Adipose tissue (tissue), 3 donors: ENCODE data around the gene IP6K2. TPM values are rescaled to one million over a fixed set of nuclear protein-coding genes. Genes with fewer than 3 reads are reported as not detected.

Experiments
- H3K27ac ChIP-seq: one replicate; pipeline ENCODE4 v1.5.1; 2013; ENCODE audit warnings: low read depth, low read length
- WGBS, 3 donors: extraction: QIAGEN DNeasy Blood & Tissue Kit; methylation state at CpG; one replicate each; pipeline ENCODE4 v1.1.7; 2013; 5-methylcytosine and 5-hydroxymethylcytosine counted together
- polyA plus RNA-seq, 3 donors: library from polyadenylated mRNA; stranded (reverse); fragments of 200-250 nt; gene quantifications; one replicate each; pipeline ENCODE4 v1.2.3, GENCODE V29; 2013
- donor health status: healthy with polysubstance abuse.
- donor health status: Bipolar disorder and iron deficiency.
- donor health status: healthy.

Gene IP6K2
- polyA plus RNA-seq, 3 donors: 46.7 to 64.0 (median 49.6) TPM

DNA sequence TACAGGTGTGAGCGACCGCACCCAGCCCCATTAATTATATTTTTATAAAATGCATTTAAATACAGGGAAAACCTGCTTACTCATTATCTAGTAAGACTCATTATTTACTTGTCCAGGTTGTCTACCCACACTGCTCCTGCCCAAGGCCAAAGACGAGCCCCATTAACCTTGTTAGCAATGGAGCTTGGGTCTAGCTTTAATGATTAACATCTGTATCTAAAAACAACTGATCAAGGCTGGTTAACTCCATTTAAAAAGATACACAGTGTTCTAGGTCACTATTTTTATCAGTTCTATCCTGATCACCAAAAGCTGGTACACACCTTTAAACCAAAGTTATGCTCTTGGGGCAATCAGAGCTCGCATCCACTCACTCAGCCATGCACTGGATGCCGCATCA is 20.9 kb downstream of the IP6K2 start:
- H3K27ac ChIP-seq: no peak overlapping the region

DNA sequence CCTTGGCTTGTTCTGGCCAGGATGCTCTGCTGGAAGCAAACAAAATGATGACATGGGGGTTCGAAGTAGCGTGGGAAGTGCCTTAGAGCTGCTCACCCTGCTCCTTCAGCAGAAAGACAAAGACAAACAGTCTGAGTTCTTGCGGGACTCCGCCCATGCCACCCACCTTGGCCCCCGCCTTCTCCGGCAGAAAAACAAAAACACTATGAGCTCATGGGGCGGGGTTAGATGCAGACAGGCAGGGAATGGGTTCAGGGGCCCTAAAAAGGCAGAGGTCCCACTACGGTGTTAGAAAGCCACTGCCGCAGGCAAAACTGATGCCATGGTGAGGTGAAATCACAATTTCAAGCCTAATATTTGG is 21.6 kb downstream of the IP6K2 start:
- WGBS, 3 donors: 56 to 75% (median 58%) methylated on average over 9 of the region's 9 CpGs
- H3K27ac ChIP-seq: no peak overlapping the region

More for the DNA sequence above, 20.9 kb downstream of the IP6K2 start:
- WGBS, 3 donors: 67 to 98% (median 96%) methylated on average over 5 of the region's 5 CpGs

DNA sequence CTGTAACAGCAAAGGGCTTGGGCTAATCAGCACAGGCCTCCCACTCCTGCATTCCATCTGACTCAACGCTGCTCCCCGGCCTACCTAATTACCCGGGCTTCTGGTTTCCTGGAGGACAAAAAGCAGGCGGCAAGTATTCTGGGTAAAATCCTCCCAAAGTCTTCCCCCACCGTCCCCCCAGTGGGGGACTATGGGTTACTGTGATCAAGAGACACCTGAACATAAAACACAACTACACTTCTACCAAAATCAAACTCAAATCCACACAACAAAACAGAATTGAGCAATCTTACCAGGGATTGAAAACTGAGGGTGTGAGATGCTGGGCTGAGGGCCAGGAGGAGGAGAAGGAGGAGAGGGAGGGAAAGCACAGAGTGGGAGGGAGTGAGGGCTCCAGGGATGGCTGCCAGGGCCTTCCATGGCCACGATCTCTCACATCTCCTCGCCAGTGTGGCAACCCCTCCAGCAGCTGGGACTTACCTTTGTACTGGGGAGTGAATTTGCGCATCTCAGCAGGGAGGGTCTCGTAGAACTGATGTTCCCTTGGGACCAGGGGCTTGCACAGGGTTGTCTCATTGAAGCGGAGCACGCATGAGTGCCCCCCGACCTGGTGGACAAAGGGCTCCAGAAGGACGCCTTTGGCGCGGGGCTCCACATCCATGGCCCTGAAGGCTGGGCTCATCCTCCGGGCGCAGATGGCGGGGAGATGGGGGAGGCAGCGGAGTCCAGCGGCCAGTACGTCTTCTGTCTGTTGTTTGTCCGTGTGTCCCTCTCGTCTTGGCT is 22.2 kb downstream of the IP6K2 start:
- H3K27ac ChIP-seq: no peak overlapping the region
- 59 to 67% (median 66%) methylated on average over 23 of the region's 23 CpGs for WGBS, 3 donors

DNA sequence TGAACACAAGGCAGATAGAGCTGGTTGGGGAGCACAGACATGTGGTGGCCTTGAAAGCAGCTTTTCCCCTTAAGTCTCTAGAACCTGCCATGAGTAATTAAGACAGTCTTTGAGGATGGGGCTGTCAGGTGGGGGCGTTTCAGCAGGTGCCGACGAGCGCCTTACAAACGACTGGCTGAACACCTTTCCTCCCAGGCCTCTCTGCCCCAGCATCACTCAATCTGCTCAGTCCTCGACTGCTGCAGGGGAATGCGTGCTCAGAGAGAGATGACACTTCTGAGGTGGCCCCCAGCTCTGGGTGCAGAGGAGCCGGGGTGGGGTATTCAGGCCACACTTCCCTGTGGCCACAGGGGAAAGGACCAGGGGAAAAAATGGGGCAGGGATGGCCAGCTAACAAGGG is 23.2 kb downstream of the IP6K2 start:
- no peak overlapping the region for H3K27ac ChIP-seq
- WGBS, 3 donors: 75 to 85% (median 78%) methylated on average over 8 of the region's 8 CpGs

DNA sequence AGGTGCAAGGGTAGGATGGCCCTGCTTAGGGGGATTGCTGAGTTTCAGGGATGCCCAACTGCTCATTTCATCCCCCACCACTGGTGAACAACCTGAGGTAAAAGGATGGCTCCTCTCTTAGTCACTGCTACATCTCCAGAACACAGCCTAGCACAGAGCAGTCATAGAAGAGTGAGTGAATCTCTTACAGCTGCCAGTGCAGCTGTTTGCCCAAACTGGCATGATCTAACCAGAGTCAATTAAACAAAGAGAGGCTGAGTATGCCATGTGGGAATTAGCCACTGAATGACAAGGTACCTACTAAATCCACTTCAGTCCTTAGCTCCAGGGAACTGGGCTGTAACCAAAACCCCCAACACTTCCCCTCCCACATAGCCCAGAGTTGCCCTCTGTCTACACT is 24.5 kb downstream of the IP6K2 start:
- no peak overlapping the region for H3K27ac ChIP-seq

DNA sequence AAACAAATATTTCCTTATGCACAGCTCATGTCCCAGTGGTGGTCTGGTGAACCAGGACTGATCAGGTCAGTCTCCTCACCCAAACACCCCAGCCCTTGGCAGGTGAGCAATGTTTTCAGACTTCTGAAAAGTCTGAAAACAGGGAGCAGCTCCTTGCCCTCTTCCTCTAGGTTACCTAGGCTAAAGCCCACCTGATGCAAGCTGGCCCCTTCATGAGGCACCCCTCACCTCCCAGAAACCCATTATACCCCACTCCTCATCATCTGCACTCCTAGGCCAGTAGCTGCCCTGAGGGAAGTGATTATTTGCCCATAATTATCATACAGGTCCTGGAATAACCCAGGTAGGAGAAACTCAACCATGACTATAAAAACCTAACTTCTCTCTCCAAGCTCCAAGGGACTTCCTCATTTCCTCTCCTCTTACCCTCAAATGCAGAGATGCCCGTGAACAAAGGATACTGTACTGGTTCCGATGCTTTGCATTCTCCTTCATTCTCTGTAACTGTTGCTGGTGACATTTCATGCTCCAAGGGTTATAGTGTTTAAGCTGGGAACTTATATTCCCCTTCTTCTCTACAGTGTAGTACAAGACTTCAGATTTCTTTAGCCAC is 26.1 kb downstream of the IP6K2 start:
- 80 to 93% (median 87%) methylated on average over 2 of the region's 2 CpGs for WGBS, 3 donors
- no peak overlapping the region for H3K27ac ChIP-seq

DNA sequence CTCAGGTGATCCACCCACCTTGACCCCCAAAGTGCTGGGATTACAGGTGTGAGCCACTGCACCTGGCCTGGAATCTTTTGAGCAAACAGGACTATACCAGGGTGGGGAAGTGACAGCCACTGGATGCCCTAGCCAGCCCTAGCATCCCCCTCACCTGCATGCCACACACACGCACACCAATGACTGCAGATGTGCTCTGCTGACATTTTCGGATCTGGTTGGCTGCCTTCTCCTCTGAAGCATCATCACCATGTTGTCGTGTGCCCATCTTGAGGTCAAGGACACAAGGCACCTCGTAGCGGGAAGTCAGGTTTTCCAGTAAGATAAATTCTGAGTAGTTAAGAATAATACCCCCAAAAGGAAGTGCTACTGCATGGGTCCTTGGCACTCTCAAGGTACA is 27.6 kb downstream of the IP6K2 start:
- no peak overlapping the region for H3K27ac ChIP-seq
- 65 to 84% (median 72%) methylated on average over 5 of the region's 5 CpGs for WGBS, 3 donors

DNA sequence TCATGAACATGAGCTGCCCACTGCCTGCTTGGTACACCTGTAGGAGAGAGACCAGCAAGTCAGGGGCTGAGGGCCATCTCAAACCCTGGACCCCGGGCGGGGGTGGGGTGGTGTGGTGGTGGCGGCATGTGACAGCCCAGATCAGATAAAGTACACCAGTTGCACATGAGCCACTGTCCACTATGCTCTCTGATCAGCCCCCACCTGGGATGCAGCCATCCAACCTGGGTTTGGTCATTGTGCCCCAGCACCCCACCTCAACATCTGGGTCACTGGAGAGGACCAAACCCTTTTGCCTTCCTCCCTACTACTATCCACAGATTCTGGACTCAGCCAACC is 28.3 kb downstream of the IP6K2 start:
- WGBS, 3 donors: 79 to 93% (median 91%) methylated on average over 3 of the region's 3 CpGs
- no peak overlapping the region for H3K27ac ChIP-seq

DNA sequence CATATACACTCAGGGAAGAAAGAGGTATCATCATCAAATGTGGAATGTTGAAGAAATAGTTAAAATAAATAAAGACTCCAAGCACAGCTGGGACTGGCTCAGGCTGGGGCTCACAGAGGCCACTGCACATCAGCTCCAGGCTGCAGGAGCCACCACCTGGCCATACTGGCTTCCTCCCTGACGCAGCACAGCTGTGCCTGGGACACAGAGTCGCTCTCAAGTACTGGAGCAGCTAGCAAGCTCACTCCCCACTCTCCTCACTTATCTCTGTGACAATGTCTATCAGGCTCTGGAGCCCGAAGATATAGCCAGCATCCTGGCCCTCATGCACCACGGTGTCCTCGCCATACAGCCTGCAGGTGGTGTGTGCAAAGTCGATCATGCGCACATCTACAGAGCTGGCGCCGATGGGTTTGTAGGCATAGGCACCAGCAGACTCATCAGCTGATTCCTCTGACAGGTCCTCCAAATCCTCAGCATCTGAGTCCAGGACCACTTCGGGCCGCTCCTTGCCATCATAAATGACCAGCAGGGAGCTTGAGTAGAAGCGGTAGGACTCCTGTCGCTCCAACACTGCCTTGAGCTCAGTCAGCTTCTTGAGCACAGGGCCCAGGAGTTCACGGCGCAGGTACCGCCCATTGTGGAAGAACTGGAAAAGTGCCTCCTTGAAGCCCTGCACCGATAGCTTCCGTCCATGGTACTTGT is 28.8 kb downstream of the IP6K2 start:
- no peak overlapping the region for H3K27ac ChIP-seq
- 88 to 89% (median 88%) methylated on average over 18 of the region's 18 CpGs for WGBS, 3 donors

DNA sequence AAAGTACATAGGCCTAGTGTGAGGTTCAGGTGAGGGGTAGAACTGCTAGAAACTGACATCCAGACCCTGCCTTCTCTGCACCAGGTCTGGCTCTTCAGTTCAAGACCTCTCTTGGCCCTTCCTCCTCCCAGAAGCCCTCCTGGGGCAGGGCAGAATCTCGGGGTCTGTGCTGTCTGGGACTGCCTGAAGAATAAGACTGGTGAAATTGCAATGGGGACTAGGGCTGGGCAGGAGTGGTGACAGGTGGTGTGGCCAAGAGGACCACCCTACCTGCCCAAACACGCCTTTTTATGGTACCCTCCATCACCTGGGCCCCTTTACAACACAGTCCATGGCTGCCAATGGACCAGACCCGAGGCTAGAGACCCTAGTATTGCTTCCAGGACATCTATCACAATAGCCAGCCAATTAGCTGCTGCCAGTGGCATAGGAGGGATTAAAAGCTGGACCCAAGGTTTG is 29.8 kb downstream of the IP6K2 start:
- H3K27ac ChIP-seq: no peak overlapping the region
- WGBS, 3 donors: 53 to 65% (median 55%) methylated on average over 3 of the region's 3 CpGs

DNA sequence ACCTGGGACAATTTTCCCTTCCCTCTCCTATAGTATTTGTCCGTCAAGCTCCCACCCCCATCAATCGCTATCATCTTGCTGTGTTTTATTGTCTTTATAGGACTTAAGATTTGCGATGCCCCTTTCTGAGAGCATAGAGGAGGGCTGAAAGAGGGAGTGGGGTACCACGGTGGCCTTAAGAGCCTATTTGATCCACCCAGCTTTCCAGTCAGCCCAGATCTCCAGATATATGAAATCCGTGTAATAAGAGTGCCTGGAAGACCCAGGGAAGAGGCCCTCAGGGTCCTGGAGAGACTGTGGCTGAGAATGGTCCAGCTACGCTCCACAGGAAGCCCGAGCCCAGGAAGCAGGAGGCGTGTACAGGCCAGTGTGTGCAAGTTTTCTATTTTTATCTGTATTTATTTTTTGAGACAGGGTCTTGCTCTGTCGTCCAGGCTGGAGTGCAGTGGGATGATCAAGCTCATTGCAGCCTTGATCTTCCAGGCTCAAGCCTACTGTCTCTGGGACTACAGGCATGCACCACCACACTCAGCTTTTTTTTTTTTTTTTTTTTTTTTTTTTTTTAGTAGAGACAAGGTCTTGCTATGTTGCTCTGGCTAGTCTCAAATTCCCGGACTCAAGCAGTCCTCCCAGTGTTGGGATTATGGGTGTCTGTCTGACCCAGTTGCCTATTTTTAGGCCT is 30.3 kb downstream of the IP6K2 start:
- no peak overlapping the region for H3K27ac ChIP-seq
- WGBS, 3 donors: 58 to 59% (median 58%) methylated on average over 10 of the region's 10 CpGs

DNA sequence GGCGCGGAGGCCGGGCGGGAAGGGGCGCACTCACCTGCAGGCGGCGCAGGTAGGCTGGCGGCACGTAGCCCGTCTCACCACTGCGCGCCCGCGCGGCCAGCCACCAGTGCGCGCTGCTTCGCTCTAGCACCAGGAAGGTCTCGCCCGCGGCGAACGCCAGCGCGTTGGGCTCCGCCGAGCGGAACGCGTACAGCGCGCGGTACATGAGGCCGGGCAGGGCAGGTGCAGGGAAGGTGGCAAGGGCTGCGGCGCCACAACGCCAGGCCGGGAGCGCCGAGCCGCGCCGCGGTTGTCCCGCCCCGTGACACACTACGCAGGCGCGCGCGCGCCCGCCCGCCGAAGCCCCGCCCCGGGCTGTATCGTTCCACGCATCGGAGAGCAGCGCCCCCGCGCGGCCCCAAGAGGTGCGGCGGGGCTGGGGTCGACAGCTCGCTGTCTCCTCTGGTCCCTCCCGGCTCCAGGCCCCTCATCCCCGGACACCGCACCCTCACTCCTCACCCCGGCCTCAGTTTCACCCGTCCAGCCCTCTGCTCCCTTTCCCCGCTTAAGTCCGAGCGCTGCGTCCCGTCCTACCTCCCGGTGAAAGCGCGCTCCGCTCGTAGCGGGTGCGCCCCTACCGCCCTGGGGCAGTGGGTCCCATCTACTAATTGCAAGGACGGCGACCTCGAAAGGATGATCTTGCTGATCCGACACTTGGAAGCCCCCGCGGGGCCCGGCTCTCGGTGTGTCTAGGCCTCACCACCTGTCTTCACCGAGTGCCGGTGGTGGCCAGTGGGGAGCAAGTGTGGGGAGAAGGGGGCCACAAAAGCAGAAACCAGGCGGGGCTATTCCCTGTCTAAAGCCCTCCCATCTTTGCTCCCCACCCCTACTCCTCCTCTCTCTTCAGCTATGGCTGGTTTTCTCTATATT is 31.2 kb downstream of the IP6K2 start, which contains the start of gene NCKIPSD:
Gene NCKIPSD, minus strand, starts transcription at position 313 of the 909 bp plus-strand sequence. Its CDS starts 108 bp downstream, at position 205.
- no peak within 1 kb of the TSS for H3K27ac ChIP-seq
- WGBS, 3 donors: 0% methylated on average over 70 to 97 of the region's 97 CpGs

DNA sequence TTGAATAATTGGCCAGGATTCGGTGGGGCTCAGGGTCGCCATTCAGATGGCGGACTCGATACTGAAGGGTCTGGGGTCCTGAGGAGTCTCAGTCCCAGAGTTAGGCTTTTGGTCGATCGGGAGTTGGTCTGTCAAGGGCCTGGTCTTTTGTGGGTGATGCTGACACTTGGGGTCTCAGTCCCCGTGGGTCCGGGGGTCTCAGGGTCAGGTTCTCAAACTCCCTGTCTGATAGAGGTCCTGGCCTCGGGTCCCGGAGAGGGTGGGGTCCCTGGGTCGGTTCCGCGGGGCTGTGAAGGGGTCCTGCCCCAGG is 31.8 kb downstream of the IP6K2 start:
- 8 to 12% (median 11%) methylated on average over 12 to 13 of the region's 13 CpGs for WGBS, 3 donors

DNA sequence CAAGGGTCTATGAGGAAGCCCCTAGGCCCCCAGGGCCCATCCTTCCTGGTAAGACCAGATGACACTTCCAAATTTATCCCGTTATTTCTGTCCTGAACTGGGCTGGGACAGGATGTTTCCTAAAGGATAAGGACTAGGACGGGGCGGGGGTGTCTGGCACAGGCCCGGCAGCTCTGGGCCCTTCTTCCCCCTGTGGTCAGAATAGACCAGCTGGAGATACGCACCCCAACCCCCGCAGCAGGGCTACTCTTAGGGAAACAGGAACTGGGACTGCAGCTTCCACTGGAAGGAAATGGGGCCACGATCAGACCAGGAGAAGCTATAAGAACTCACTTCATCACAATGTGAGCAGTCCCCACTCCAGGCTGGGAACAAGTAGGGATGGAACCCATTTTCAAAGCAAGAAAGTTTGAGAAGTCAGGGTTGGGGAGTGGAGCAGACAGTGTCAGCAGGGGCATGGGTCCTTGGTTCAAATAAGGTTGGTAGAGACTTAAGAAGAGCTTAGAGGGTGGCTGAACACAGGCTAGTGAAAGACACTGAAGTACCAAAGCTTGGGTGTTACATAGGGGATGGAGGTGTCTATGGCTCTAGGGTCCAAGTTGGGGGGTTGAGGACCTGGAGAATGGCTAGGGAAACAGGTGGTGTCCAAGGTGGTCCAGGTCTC is 32.4 kb downstream of the IP6K2 start:
- 17 to 53% (median 19%) methylated on average over 7 of the region's 7 CpGs for WGBS, 3 donors
- no peak overlapping the region for H3K27ac ChIP-seq

More for the DNA sequence above, 31.8 kb downstream of the IP6K2 start:
- H3K27ac ChIP-seq: no peak overlapping the region

DNA sequence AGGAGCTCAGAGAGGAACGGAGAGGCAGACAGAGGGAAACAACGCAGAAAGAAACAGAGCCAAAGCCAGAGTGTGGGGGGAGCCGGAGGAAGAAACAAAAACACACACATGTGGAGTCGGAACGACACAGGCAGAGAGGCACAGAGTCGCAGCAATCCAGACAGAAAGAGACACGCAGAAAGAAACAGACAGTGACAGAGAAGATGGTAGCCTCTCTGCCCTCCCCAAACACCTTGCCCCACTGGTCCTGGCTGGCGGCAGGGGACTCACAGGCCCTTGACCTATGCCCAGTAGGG is 33.0 kb downstream of the IP6K2 start:
- no peak overlapping the region for H3K27ac ChIP-seq
- 56 to 70% (median 58%) methylated on average over 7 to 8 of the region's 8 CpGs for WGBS, 3 donors

DNA sequence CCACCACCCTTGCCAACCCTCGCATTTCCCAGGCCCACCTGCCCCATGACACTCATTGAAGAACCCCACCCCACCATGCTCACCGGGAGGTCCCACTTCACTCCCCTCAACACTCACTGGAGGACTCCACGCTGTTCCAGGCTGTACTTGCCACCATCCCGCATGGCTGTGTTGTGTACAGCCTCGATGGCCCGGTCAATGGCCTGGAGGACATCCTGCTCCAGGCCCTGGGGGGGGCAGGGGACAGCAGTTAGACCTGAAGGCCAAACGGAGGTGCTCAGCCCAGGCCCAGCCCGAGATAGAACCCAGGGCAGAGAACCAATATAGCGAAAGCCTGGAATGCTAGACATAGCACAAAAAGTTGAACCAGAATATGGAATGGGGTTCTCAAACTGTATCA is 34.2 kb downstream of the IP6K2 start:
- 83 to 94% (median 91%) methylated on average over 9 of the region's 9 CpGs for WGBS, 3 donors
- no peak overlapping the region for H3K27ac ChIP-seq

DNA sequence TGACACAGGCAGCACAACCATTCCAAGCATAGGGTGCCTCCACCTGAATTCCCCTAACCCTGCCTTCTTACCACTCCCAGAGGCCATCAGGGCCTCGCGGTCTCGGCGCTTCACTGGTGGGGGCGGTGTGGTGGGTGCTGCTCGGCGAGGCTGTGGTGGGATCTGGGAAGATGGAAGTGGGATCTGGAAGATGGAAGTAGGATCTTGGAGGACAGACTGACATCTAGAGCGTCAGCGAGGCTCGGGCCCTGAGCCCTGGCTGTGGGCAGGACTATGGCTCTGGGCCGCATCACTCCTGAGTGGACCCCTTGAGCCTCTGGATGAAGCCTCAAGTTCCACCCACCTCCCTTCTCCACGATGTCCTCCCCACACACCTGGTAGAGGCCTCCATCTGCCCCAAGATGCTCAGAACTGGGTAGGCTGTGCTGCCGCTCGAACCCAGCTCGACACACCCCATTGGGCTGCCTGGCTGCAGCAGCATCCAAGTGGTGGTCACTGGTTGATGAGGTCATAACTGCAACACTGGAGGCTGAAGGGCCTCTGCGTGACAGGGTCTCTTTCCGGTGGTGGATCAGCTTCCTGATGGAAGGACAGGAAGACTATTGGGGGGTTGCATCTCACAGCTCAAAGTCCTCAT is 34.9 kb downstream of the IP6K2 start:
- 93 to 96% (median 96%) methylated on average over 17 of the region's 17 CpGs for WGBS, 3 donors
- no peak overlapping the region for H3K27ac ChIP-seq

DNA sequence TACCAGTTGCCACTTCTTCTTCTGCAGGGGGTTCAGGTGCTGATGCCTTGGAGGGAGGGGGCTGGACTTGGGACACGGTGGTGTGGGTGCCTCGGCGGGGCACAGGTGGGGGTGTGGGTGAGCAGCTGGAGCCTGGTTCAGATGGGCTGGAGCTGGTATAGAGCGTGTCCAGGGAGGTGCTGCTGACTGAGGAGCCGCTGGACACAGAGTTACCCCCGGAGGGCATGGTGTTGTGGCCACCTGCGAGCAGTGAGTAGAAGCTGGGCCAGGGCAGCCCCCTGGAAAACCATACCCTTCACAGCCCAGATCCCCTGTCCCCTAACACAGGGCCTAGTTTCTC is 35.5 kb downstream of the IP6K2 start:
- WGBS, 3 donors: 94 to 97% (median 96%) methylated on average over 4 to 7 of the region's 7 CpGs
- H3K27ac ChIP-seq: no peak overlapping the region
